ENCODE results near the gene MPO.
A peak's percentile ranks its signal among the peaks of the same experiment; 100 is the strongest.

The MPO gene

DNA sequence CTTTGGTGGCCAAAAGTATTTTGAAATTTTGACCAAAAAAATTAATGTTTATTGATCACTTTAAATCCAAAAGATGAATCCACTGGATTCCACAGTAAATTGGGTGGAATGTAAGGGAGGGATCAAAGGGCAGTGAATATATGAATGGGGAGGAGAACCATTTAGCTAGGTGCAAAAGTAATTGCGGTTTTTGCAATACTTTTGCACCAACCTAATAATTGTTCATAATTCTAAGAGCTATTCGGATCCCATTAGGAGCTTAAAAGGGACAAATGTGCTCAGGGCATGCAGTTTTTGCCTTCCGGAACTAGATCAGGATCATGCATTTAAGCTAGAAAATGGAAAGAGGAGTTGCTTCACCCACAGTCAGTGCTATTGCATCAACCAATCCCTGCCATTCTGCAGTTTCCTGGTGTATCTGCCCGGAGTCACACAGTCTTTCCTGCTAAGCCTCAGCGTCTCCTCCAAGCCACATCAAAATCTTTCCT is 42.5 kb downstream of the MPO start, which contains the start of gene LPO:
Gene LPO, plus strand, starts transcription at position 438 of the 488 bp plus-strand sequence. CDS start 4,396 bp downstream, outside the sequence.
- TF ChIP-seq, protein P1, sequence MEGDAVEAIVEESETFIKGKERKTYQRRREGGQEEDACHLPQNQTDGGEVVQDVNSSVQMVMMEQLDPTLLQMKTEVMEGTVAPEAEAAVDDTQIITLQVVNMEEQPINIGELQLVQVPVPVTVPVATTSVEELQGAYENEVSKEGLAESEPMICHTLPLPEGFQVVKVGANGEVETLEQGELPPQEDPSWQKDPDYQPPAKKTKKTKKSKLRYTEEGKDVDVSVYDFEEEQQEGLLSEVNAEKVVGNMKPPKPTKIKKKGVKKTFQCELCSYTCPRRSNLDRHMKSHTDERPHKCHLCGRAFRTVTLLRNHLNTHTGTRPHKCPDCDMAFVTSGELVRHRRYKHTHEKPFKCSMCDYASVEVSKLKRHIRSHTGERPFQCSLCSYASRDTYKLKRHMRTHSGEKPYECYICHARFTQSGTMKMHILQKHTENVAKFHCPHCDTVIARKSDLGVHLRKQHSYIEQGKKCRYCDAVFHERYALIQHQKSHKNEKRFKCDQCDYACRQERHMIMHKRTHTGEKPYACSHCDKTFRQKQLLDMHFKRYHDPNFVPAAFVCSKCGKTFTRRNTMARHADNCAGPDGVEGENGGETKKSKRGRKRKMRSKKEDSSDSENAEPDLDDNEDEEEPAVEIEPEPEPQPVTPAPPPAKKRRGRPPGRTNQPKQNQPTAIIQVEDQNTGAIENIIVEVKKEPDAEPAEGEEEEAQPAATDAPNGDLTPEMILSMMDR (IDR thresholded peaks at IDR 0.05; ENCODE audit: low read depth, low read length, missing control alignments): no peak
- DNase-seq (ENCODE audit: low read depth): no peak
- no peak within 1 kb of the TSS for H3K4me3 ChIP-seq (ENCODE audit: low read depth, low read length)

DNA sequence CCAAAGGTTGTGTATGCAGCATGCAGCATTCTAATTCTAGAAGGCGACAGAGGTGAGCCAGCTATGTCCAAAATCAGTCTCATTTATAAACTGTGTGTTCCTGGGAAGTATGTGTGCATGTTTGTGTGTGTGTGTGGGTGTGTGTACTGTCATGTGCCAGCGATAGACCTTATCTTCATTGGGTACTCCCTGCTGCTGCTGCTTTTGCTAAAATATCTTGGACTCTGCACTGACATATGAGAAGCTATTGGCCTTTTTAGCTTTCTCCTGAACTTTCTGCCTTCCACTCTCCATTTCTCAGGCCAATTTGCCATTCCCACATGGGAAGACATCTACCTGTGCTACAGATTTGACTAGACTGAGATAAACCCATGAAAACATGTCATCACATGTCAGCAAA is 44.3 kb downstream of the MPO start:
- DNase-seq (ENCODE audit: low read depth): no peak
- H3K4me3 ChIP-seq (ENCODE audit: low read depth, low read length): no peak overlapping the region
- TF ChIP-seq, protein P1 (IDR thresholded peaks at IDR 0.05; ENCODE audit: low read depth, low read length, missing control alignments): no peak

DNA sequence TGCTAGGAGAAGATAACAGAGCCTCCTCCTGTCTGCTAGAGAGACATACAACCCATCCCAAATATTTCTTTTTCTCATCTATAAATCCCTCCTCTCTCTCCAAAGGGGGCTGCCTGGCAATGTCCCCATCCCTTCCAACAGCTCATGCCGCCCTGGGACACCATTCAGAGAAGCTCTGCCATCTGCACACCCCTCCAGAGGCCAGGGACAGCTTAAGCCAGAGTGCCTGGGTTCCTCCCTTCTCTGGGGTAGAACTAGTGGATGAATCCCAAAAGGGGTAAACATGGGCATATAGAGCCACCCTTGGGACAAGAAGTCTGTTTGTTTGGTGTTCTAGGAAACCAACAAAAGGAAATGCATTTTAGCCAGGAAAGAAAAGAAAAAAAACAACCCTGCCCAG is 44.9 kb downstream of the MPO start:
- H3K4me3 ChIP-seq (ENCODE audit: low read depth, low read length): no peak overlapping the region
- TF ChIP-seq, protein P1 (IDR thresholded peaks at IDR 0.05; ENCODE audit: low read depth, low read length, missing control alignments): no peak
- no peak for DNase-seq (ENCODE audit: low read depth)

DNA sequence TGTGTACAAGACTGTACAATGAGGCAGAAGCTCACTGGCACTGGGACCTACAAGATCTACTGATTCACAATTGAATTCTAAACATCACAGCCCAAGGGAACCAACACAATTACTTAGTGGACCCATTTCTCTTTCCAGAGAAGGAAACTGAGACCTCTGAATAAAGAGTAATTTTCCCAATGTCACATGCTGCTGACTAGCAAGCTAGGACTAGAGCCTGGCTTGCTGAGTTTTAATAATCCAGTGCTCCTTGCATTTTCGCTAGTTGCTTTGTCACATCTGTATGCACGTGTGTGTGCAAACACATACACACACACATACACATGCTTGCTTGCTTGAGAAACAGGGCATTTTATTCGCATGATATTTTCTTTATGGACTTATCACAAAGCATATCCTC is 46.2 kb downstream of the MPO start:
- no peak for DNase-seq (ENCODE audit: low read depth)
- H3K4me3 ChIP-seq (ENCODE audit: low read depth, low read length): no peak overlapping the region
- TF ChIP-seq, protein P1 (IDR thresholded peaks at IDR 0.05; ENCODE audit: low read depth, low read length, missing control alignments): no peak

DNA sequence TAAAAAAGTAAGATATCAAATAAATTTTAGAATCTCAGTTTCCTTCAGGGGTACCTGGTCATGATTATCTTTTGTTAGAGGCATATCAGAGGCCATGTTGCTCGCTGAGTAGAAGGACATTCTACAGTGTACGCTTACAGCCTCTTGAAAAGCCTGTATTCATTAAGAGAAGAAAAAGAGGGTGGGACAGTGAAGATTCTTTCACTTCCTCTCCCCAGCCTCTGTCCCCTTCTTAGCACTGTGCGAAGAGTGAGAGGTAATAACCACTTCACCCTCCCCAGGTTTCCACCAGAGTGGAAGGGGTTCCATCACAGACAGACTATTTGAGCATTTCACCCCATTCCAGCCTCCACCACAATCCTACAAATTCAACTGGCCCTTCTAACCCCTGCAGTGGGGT is 47.2 kb downstream of the MPO start:
- TF ChIP-seq, protein P1 (IDR thresholded peaks at IDR 0.05; ENCODE audit: low read depth, low read length, missing control alignments): no peak
- H3K4me3 ChIP-seq (ENCODE audit: low read depth, low read length): no peak overlapping the region
- DNase-seq (ENCODE audit: low read depth): peak; percentile 35

DNA sequence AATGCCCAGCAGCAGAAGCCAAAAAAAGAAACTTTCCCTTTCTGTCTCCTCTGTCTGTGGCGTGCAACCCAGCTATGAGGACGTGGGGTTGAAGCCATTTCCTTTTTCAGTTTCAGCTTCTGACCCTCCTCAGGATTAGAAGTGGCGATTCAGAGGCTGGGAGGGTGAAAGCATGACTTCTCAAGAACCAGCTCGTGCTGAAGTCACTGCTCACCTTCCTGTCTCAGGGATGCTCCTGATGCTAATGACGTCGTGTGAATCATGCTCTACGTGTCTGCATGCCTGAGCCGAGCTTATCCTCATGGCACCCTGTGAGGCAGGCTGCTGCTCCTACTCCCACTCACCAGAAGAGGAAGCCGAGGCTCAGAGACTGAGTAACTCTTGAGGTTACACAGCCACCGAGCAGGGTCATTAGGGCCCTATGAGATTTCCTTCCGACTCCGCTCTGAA is 48.0 kb downstream of the MPO start:
- TF ChIP-seq, protein P1 (IDR thresholded peaks at IDR 0.05; ENCODE audit: low read depth, low read length, missing control alignments): peak; percentile 15
- peak; percentile 57 for DNase-seq (ENCODE audit: low read depth)
- no peak overlapping the region; the same call in 1 of the 2 replicates for H3K4me3 ChIP-seq (ENCODE audit: low read depth, low read length)

DNA sequence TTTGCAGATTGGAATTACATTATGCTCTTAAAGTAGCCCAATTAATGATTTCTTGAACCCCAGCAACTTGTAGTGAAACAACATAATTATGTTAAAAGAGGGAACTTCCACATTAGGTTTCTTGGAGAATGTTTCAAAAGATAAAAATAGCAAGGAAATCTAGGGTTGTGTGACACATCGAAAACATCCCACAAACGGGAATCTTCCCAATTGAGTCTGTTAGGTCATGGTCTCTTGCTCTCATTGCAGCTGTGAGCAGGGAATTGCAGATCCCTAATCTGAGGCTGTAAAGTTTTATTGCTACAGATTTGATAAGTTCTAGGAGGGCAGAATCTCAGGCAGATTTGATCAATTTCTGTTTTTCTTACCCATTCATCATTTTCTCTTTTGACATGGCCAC is 49.1 kb downstream of the MPO start:
- no peak for DNase-seq (ENCODE audit: low read depth)
- TF ChIP-seq, protein P1 (IDR thresholded peaks at IDR 0.05; ENCODE audit: low read depth, low read length, missing control alignments): no peak
- no peak overlapping the region for H3K4me3 ChIP-seq (ENCODE audit: low read depth, low read length)
